ENCODE data around the gene AJM1. TPM values are rescaled to one million over a fixed set of nuclear protein-coding genes. Genes with fewer than 3 reads are reported as not detected.

AJM1 gene
- total and polyA plus RNA-seq, 2 of the 8 experiments (the other 6 are each of a cell fraction or from before 2014, with no cell fraction given): 0.12 to 0.97 TPM

- TF ChIP-seq CTCF (IDR thresholded peaks at IDR 0.05; ENCODE audit: control extremely low read depth in 1 of 3, insufficient read depth in 1 of 3, low read depth in 1 of 3, low read length in 3 of 3) (no peak), TAF7 (optimal IDR thresholded peaks at IDR 0.05; ENCODE audit: borderline replicate concordance, low read depth, low read length) (no peak), NRF1 (IDR thresholded peaks at IDR 0.05; ENCODE audit: low read depth, low read length) (no peak), SIN3A (conservative IDR thresholded peaks at IDR 0.05 in 1 of 2, IDR thresholded peaks at IDR 0.05 in 1 of 2; ENCODE audit: low read depth in 1 of 2, low read length in 2 of 2) (no peak), CHD2 (IDR thresholded peaks at IDR 0.05; ENCODE audit: low read length) (no peak)
Observed at GRCh38 chr9:136844761-136845464, 2.6 kb downstream of the AJM1 start (continued).

All from H1 (cell line).